NCI-H774 (cell line): ENCODE data around the gene ARMH3.

Experiments
- DNase-seq: peaks from one replicate; lab custom pipeline; 2025; lab: John Stamatoyannopoulos, UW

ARMH3 gene

GRCh38 chr10:101829561-101830315 lies 226.2 kb downstream of the ARMH3 start:
- DNase-seq, result peak; percentile 2

GRCh38 chr10:101828766-101829551 lies 227.0 kb downstream of the ARMH3 start:
- no peak for DNase-seq

GRCh38 chr10:101827919-101828600 lies 227.9 kb downstream of the ARMH3 start:
- DNase-seq, result no peak

- DNase-seq, result no peak
Observed at GRCh38 chr10:101826852-101827434, 229.0 kb downstream of the ARMH3 start.

- DNase-seq, result no peak
Observed at GRCh38 chr10:101824736-101825135, 231.2 kb downstream of the ARMH3 start.

- no peak for DNase-seq
Observed at GRCh38 chr10:101818872-101819633, 236.9 kb downstream of the ARMH3 start.

- DNase-seq, result peak; percentile 91
Observed at GRCh38 chr10:101818119-101818871, 237.7 kb downstream of the ARMH3 start, which contains the start of gene OGA. OGA (minus strand) TSS chr10:101818444; CDS start chr10:101818022, 422 bp downstream.

- no peak for DNase-seq
Observed at GRCh38 chr10:101817337-101818118, 238.4 kb downstream of the ARMH3 start.

GRCh38 chr10:101816913-101817336 lies 239.0 kb downstream of the ARMH3 start:
- no peak for DNase-seq

- no peak for DNase-seq
Observed at GRCh38 chr10:101816376-101816775, 239.6 kb downstream of the ARMH3 start.

GRCh38 chr10:101814466-101815071 lies 241.4 kb downstream of the ARMH3 start:
- DNase-seq, result no peak

- no peak for DNase-seq
Observed at GRCh38 chr10:101812606-101813005, 243.4 kb downstream of the ARMH3 start.

- no peak for DNase-seq
Observed at GRCh38 chr10:101807158-101807557, 248.8 kb downstream of the ARMH3 start.

- no peak for DNase-seq
Observed at GRCh38 chr10:101803511-101803910, 252.5 kb downstream of the ARMH3 start.

- no peak for DNase-seq
Observed at GRCh38 chr10:101797403-101798059, 258.4 kb downstream of the ARMH3 start.
